GM12874 (cell line): ENCODE measurements around the gene BIK.

Experiments used
- TF ChIP-seq, protein P1 (sequence below): IDR thresholded peaks from 2 replicates; pipeline ENCODE4 v1.5.1; 2011; ENCODE audit warnings: low read depth, mild to moderate bottlenecking, control low read depth, low read length, moderate library complexity; ENCODE audit not compliant: insufficient read depth

BIK gene

DNA sequence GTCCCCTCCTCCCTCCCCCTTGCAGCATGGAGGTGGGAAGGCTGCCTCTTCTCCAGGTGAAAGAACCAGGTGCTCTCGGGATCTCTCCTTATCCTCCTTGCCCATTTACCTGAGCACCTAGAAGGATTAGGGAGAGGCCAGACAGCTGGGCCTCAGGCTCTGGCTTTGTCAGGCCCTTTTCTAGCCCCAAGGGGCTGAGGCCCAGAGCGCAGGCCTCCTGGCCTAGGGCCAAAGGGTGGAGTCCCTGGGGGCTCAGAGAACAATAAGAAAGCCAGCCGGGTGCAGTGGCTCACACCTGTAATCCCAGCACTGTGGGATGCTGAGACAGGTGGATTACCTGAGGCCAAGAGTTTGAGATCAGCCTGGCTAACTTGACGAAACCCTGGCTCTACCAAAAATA is 16.0 kb upstream of the BIK start:
- TF ChIP-seq, protein P1, sequence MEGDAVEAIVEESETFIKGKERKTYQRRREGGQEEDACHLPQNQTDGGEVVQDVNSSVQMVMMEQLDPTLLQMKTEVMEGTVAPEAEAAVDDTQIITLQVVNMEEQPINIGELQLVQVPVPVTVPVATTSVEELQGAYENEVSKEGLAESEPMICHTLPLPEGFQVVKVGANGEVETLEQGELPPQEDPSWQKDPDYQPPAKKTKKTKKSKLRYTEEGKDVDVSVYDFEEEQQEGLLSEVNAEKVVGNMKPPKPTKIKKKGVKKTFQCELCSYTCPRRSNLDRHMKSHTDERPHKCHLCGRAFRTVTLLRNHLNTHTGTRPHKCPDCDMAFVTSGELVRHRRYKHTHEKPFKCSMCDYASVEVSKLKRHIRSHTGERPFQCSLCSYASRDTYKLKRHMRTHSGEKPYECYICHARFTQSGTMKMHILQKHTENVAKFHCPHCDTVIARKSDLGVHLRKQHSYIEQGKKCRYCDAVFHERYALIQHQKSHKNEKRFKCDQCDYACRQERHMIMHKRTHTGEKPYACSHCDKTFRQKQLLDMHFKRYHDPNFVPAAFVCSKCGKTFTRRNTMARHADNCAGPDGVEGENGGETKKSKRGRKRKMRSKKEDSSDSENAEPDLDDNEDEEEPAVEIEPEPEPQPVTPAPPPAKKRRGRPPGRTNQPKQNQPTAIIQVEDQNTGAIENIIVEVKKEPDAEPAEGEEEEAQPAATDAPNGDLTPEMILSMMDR: no peak

DNA sequence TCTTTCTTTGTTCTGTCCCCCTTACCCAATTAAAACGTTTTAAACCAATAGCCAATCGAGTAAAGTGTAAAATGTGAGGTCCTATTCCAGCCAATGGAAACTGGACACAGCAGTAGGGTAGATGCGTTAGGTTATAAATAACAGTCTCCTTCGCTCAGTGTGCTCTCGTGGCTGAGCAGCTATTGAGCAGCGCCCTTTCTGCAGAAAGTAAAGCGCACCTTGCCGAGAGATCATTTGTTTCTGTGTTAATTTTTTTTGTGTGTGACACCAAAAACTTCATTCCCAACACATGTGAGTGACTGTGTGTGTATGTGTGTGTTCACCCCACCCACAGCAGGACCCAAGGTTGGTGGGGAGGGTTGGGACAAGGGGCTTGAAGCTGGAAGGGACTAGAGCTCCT is 14.1 kb upstream of the BIK start:
- TF ChIP-seq, protein P1: no peak

DNA sequence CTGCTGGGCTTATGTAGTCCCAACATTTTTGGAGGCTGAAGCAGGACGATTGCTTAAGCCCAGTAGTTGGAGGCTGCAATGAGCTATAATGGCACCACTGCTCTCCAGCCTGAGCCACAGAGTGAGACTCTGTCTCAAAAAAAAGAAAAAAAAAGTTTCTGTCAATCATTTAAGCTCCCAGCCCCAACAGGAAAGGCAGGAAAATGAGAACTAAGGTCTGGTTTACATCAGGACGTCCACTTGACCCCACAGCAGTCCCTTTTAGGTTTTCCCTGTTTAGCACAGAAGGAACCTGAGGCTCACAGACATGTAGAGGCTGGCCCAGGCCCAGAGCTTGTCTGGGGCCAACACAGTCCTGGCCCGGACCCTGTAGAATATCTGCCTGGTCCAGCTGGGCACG is 12.2 kb upstream of the BIK start:
- TF ChIP-seq, protein P1: no peak

DNA sequence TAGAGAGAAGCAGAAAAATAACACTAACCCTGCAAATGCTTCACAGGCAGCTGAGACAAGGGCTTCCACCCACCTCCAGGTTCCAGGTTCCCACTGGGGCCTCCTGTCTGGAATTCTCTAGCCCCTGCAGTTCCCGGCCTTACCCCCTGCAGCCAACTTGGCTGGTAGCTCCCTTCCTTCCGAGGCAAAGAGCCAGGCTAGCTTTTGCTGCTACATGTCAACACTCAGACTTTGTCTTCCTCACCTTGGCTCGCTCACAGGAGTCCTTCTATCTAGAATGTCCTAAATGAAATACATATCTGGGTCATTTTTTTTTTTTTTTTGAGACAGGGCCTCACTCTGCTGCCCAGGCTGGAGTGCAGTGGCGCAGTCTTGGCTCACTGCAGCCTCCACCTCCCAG is 11.5 kb upstream of the BIK start:
- TF ChIP-seq, protein P1: no peak

DNA sequence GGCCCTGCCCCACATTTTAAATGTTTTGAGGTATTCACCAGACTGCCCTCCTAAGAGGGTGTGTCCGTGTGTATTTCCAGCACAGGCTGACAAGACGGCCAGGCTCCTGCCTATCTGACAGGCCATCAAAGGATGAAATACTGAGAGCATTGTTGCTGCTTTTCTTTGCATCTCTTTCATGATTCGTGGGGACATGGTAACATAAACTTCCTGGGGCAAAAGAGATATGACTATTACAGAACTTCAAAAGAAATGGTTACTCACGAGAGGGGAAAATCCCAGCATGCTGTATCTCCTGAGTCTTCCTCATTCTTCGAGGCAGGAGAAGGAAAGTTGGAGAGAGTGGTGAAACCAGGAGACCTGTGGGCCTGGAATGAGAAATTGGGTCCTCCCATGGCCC is 10.3 kb upstream of the BIK start:
- TF ChIP-seq, protein P1: no peak

DNA sequence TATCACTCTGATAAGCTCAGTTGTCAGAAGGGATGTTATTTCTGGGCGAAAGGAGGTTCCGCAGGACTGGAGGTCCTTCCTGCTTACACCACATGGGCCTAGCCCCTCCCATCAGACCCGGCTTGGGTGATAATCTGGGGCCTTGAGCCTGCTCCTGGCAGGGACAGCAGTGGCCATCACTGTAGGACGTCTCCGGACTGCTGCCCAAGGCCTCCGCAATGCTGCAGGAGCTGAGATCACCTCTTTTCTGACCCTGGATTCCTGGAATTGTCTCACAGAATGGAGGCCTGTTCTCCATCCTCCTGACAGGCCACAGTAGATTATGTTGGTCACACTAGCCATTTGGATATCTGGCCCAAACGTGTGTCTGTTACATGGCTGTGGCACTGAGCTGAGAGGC is 9.2 kb upstream of the BIK start:
- TF ChIP-seq, protein P1: no peak

DNA sequence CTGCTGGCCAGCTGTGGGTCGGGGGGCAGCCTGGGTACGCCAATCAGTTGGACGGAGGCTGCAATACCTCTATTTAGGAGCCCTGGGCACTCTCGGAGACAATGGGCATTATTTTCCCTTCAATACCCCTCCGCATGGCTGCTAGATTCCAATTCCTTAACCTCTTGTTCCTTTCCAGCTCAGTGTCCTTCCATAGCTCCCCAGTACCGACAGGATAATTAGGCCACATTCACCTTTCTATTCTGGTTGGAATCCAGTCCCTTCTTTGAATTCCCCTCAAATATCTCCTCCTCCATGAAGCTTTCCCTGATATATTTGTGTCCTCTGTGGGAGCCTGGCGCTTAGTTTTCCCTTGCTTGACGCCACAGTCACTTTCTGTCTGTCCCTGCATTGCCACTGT is 4.2 kb upstream of the BIK start:
- TF ChIP-seq, protein P1: no peak

DNA sequence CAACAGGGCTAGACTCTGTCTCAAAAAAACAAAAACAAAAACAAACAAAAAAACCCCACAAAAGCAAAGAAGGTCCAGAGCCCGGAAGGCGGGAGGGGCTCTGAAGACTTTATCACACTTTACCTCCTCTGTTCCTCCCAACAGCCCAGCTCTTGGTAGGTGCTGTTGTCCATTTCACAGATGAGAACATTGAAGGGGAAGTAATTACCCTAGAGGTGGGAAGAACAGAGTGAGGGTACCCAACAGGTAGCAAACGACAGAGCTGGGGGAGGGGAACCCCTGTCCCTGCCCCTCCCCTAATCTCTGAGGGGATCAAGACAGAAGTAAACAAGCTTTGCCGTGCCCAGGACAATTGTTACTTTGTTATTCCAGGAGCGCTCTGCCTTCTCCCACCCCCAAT is 1.0 kb upstream of the BIK start:
- TF ChIP-seq, protein P1: no peak
